ENCODE data around the gene GNPAT.

- TF ChIP-seq CTCF (IDR thresholded peaks at IDR 0.05; ENCODE audit: insufficient read depth, low read depth, low read length), result no peak
- TF ChIP-seq EZH2 (IDR thresholded peaks at IDR 0.05; ENCODE audit: insufficient read depth, low read length), result no peak
These were observed 78.1 kb downstream of the GNPAT start for GRCh38 chr1:231319080-231319479.
